GDM1 (cell line): Measurements from ENCODE around the gene MTA2.
A peak's percentile ranks its signal among the peaks of the same experiment; 100 is the strongest.
"Not testable (repeated sequence)": the region's sequence is repeated elsewhere in the genome, so short reads cannot be mapped to it uniquely, and the experiment has no call there.

Experiments
- DNase-seq: peaks from one replicate; lab custom pipeline; 2025; lab: John Stamatoyannopoulos, UW

MTA2 gene

GRCh38 chr11:62566247-62566646 lies 35.4 kb downstream of the MTA2 start:
- DNase-seq: no peak

GRCh38 chr11:62565100-62565802 lies 36.4 kb downstream of the MTA2 start:
- DNase-seq: no peak

- DNase-seq: not testable (repeated sequence)
Measured at GRCh38 chr11:62561677-62562230, 39.9 kb downstream of the MTA2 start.

- DNase-seq: peak; percentile 46
Measured at GRCh38 chr11:62560566-62561103, 41.0 kb downstream of the MTA2 start.

- DNase-seq: not testable (repeated sequence)
Measured at GRCh38 chr11:62559626-62560025, 42.0 kb downstream of the MTA2 start.

GRCh38 chr11:62559204-62559603 lies 42.5 kb downstream of the MTA2 start:
- DNase-seq: no peak

GRCh38 chr11:62558669-62559068 lies 43.0 kb downstream of the MTA2 start:
- DNase-seq: no peak

GRCh38 chr11:62556875-62557631 lies 44.6 kb downstream of the MTA2 start:
- DNase-seq: peak; percentile 71

GRCh38 chr11:62556108-62556874 lies 45.4 kb downstream of the MTA2 start:
- peak; percentile 94 for DNase-seq

- peak; percentile 36 for DNase-seq
Measured at GRCh38 chr11:62555464-62556107, 46.1 kb downstream of the MTA2 start.

GRCh38 chr11:62554387-62555167 lies 47.1 kb downstream of the MTA2 start:
- no peak for DNase-seq

GRCh38 chr11:62553839-62554361 lies 47.8 kb downstream of the MTA2 start:
- no peak for DNase-seq

- peak; percentile 66 for DNase-seq
Measured at GRCh38 chr11:62553080-62553838, 48.4 kb downstream of the MTA2 start.

- no peak for DNase-seq
Measured at GRCh38 chr11:62552485-62553079, 49.1 kb downstream of the MTA2 start.

GRCh38 chr11:62550478-62550877 lies 51.2 kb downstream of the MTA2 start:
- DNase-seq: not testable (repeated sequence)

- no peak for DNase-seq
Measured at GRCh38 chr11:62548545-62549335, 52.9 kb downstream of the MTA2 start.

GRCh38 chr11:62547691-62548281 lies 53.9 kb downstream of the MTA2 start:
- no peak for DNase-seq
